Nephron progenitor cell (in vitro differentiated cells): ENCODE results near the gene KCNMA1.

Experiments used
- DNase-seq: peaks from one replicate; pipeline ENCODE4 v3.0.0; 2021
- H3K27ac Mint-ChIP-seq: 2 replicates; pipeline ENCODE4 v1.8.0; 2021; ENCODE audit warnings: mild to moderate bottlenecking, moderate library complexity, mixed read lengths
- H3K27me3 Mint-ChIP-seq: 2 replicates; pipeline ENCODE4 v1.8.0; 2021; ENCODE audit warnings: mild to moderate bottlenecking, low read depth, mixed read lengths; ENCODE audit not compliant: poor library complexity
- H3K36me3 Mint-ChIP-seq: 2 replicates; pipeline ENCODE4 v1.8.0; 2021; ENCODE audit warnings: low read depth, mixed read lengths
- H3K4me1 Mint-ChIP-seq: 2 replicates; pipeline ENCODE4 v1.8.0; 2021; ENCODE audit warnings: mixed read lengths
- H3K4me3 Mint-ChIP-seq: 2 replicates; pipeline ENCODE4 v1.8.0; 2021; ENCODE audit warnings: mild to moderate bottlenecking, moderate library complexity, mixed read lengths
- H3K9me3 Mint-ChIP-seq: 2 replicates; pipeline ENCODE4 v1.8.0; 2021; ENCODE audit warnings: mild to moderate bottlenecking, moderate library complexity, mixed read lengths
- CTCF ChIP-seq: fragments of 200-600 bp; sonication (generic); IDR thresholded peaks from 2 replicates; pipeline ENCODE4 v1.5.0; 2021; ENCODE audit warnings: antibody characterized with exemption

Gene KCNMA1

GRCh38 chr10:77409697-77410471, 227.7 kb downstream of the KCNMA1 start:
- no peak overlapping the region for H3K4me3 Mint-ChIP-seq
- DNase-seq = no peak
- H3K36me3 Mint-ChIP-seq = no peaks in the 10 kb centered on the region
- no peak overlapping the region for H3K27ac Mint-ChIP-seq
- peaks cover 30% of the 10 kb centered on the region for H3K27me3 Mint-ChIP-seq
- no peaks in the 10 kb centered on the region for H3K9me3 Mint-ChIP-seq
- H3K4me1 Mint-ChIP-seq = peaks cover 38% of the 10 kb centered on the region
- TF ChIP-seq CTCF = no peak

GRCh38 chr10:77408259-77408658, 229.3 kb downstream of the KCNMA1 start:
- Mint-ChIP-seq H3K27me3 (peaks cover 29% of the 10 kb centered on the region), H3K9me3 (no peaks in the 10 kb centered on the region), H3K4me1 (peaks cover 36% of the 10 kb centered on the region), H3K36me3 (no peaks in the 10 kb centered on the region), H3K27ac (no peak overlapping the region), H3K4me3 (no peak overlapping the region)
- no peak for DNase-seq
- TF ChIP-seq CTCF = no peak

GRCh38 chr10:77406764-77407430, 230.7 kb downstream of the KCNMA1 start:
- TF ChIP-seq CTCF = no peak
- H3K9me3 Mint-ChIP-seq = no peaks in the 10 kb centered on the region
- peaks cover 36% of the 10 kb centered on the region for H3K4me1 Mint-ChIP-seq
- no peak for DNase-seq
- no peak overlapping the region for H3K27ac Mint-ChIP-seq
- no peaks in the 10 kb centered on the region for H3K36me3 Mint-ChIP-seq
- peaks cover 32% of the 10 kb centered on the region for H3K27me3 Mint-ChIP-seq
- no peak overlapping the region for H3K4me3 Mint-ChIP-seq

- H3K4me1 Mint-ChIP-seq = peaks cover 36% of the 10 kb centered on the region
- peaks cover 28% of the 10 kb centered on the region for H3K27me3 Mint-ChIP-seq
- H3K4me3 Mint-ChIP-seq = no peak overlapping the region
- DNase-seq = peak; percentile 57
- H3K9me3 Mint-ChIP-seq = no peaks in the 10 kb centered on the region
- H3K27ac Mint-ChIP-seq = no peak overlapping the region
- H3K36me3 Mint-ChIP-seq = no peaks in the 10 kb centered on the region
- TF ChIP-seq CTCF = no peak
These were observed 231.8 kb downstream of the KCNMA1 start for GRCh38 chr10:77405771-77406241.

- H3K4me1 Mint-ChIP-seq = peaks cover 36% of the 10 kb centered on the region
- no peaks in the 10 kb centered on the region for H3K9me3 Mint-ChIP-seq
- no peaks in the 10 kb centered on the region for H3K36me3 Mint-ChIP-seq
- H3K27ac Mint-ChIP-seq = no peak overlapping the region
- TF ChIP-seq CTCF = no peak
- no peak overlapping the region for H3K4me3 Mint-ChIP-seq
- DNase-seq = no peak
- peaks cover 22% of the 10 kb centered on the region for H3K27me3 Mint-ChIP-seq
These were observed 232.8 kb downstream of the KCNMA1 start for GRCh38 chr10:77404810-77405209.
